Measurements from ENCODE around the gene ORAI3. TPM values are rescaled to one million over a fixed set of nuclear protein-coding genes. Genes with fewer than 3 reads are reported as not detected.
A peak's percentile ranks its signal among the peaks of the same experiment; 100 is the strongest.

Gene ORAI3
- total and polyA plus RNA-seq, 2 of the 13 experiments (the other 11 are each of a cell fraction or from before 2014, with no cell fraction given): 11.4 to 32.0 TPM

DNA sequence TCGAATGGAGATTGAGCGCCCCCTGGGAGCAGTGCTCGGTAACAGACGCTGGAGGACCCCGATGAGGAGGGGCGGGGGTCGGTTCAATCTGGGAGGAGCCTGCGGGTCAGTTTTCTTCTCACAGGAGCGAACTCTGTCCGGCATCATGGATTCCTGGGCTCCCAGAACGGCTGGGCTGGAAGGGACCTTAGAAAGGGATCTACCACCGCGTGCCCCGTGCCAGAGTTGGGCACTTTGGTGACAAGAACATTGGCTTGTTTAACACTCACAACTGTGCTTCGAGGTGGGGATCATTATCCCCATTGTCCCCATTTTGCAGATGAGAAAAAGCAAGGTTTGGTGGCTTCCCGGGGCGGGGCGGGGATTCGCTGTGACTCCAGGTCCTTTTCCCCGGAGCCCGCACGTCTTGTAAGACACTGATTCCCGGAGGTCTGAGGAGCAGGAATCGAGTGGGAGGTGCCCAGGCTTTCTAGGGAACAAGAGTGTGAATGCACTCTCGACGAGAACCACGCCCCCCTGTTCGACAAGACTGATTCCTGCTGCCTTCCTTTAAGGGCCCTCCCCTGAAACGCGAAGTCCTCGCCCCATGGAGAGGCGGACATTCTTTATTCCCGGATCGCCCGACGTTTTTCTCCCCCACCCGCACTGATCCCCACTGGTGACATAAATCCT is 27.0 kb upstream of the ORAI3 start (continued):
- TF ChIP-seq, protein P1, sequence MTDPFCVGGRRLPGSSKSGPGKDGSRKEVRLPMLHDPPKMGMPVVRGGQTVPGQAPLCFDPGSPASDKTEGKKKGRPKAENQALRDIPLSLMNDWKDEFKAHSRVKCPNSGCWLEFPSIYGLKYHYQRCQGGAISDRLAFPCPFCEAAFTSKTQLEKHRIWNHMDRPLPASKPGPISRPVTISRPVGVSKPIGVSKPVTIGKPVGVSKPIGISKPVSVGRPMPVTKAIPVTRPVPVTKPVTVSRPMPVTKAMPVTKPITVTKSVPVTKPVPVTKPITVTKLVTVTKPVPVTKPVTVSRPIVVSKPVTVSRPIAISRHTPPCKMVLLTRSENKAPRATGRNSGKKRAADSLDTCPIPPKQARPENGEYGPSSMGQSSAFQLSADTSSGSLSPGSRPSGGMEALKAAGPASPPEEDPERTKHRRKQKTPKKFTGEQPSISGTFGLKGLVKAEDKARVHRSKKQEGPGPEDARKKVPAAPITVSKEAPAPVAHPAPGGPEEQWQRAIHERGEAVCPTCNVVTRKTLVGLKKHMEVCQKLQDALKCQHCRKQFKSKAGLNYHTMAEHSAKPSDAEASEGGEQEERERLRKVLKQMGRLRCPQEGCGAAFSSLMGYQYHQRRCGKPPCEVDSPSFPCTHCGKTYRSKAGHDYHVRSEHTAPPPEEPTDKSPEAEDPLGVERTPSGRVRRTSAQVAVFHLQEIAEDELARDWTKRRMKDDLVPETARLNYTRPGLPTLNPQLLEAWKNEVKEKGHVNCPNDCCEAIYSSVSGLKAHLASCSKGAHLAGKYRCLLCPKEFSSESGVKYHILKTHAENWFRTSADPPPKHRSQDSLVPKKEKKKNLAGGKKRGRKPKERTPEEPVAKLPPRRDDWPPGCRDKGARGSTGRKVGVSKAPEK (CRISPR knock-in tag; IDR thresholded peaks at IDR 0.05; ENCODE audit: borderline replicate concordance): no peak
- TF ChIP-seq MIER3 (CRISPR knock-in tag; IDR thresholded peaks at IDR 0.05; ENCODE audit: borderline replicate concordance): no peak; the same call in 1 of the 2 replicates
- TF ChIP-seq, protein P2, sequence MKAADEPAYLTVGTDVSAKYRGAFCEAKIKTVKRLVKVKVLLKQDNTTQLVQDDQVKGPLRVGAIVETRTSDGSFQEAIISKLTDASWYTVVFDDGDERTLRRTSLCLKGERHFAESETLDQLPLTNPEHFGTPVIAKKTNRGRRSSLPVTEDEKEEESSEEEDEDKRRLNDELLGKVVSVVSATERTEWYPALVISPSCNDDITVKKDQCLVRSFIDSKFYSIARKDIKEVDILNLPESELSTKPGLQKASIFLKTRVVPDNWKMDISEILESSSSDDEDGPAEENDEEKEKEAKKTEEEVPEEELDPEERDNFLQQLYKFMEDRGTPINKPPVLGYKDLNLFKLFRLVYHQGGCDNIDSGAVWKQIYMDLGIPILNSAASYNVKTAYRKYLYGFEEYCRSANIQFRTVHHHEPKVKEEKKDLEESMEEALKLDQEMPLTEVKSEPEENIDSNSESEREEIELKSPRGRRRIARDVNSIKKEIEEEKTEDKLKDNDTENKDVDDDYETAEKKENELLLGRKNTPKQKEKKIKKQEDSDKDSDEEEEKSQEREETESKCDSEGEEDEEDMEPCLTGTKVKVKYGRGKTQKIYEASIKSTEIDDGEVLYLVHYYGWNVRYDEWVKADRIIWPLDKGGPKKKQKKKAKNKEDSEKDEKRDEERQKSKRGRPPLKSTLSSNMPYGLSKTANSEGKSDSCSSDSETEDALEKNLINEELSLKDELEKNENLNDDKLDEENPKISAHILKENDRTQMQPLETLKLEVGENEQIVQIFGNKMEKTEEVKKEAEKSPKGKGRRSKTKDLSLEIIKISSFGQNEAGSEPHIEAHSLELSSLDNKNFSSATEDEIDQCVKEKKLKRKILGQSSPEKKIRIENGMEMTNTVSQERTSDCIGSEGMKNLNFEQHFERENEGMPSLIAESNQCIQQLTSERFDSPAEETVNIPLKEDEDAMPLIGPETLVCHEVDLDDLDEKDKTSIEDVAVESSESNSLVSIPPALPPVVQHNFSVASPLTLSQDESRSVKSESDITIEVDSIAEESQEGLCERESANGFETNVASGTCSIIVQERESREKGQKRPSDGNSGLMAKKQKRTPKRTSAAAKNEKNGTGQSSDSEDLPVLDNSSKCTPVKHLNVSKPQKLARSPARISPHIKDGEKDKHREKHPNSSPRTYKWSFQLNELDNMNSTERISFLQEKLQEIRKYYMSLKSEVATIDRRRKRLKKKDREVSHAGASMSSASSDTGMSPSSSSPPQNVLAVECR (CRISPR knock-in tag; IDR thresholded peaks at IDR 0.05; ENCODE audit: borderline replicate concordance): no peak; the same call in none of the 2 replicates
- TF ChIP-seq RFX3 (CRISPR knock-in tag; IDR thresholded peaks at IDR 0.05): no peak
- TF ChIP-seq ZNF121 (CRISPR knock-in tag; IDR thresholded peaks at IDR 0.05): no peak; the same call in 1 of the 2 replicates
- peak; percentile 20 for TF ChIP-seq NRL (CRISPR knock-in tag; IDR thresholded peaks at IDR 0.05; ENCODE audit: borderline replicate concordance)
- TF ChIP-seq, protein P3, sequence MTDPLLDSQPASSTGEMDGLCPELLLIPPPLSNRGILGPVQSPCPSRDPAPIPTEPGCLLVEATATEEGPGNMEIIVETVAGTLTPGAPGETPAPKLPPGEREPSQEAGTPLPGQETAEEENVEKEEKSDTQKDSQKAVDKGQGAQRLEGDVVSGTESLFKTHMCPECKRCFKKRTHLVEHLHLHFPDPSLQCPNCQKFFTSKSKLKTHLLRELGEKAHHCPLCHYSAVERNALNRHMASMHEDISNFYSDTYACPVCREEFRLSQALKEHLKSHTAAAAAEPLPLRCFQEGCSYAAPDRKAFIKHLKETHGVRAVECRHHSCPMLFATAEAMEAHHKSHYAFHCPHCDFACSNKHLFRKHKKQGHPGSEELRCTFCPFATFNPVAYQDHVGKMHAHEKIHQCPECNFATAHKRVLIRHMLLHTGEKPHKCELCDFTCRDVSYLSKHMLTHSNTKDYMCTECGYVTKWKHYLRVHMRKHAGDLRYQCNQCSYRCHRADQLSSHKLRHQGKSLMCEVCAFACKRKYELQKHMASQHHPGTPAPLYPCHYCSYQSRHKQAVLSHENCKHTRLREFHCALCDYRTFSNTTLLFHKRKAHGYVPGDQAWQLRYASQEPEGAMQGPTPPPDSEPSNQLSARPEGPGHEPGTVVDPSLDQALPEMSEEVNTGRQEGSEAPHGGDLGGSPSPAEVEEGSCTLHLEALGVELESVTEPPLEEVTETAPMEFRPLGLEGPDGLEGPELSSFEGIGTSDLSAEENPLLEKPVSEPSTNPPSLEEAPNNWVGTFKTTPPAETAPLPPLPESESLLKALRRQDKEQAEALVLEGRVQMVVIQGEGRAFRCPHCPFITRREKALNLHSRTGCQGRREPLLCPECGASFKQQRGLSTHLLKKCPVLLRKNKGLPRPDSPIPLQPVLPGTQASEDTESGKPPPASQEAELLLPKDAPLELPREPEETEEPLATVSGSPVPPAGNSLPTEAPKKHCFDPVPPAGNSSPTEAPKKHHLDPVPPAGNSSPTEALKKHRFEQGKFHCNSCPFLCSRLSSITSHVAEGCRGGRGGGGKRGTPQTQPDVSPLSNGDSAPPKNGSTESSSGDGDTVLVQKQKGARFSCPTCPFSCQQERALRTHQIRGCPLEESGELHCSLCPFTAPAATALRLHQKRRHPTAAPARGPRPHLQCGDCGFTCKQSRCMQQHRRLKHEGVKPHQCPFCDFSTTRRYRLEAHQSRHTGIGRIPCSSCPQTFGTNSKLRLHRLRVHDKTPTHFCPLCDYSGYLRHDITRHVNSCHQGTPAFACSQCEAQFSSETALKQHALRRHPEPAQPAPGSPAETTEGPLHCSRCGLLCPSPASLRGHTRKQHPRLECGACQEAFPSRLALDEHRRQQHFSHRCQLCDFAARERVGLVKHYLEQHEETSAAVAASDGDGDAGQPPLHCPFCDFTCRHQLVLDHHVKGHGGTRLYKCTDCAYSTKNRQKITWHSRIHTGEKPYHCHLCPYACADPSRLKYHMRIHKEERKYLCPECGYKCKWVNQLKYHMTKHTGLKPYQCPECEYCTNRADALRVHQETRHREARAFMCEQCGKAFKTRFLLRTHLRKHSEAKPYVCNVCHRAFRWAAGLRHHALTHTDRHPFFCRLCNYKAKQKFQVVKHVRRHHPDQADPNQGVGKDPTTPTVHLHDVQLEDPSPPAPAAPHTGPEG (CRISPR knock-in tag; IDR thresholded peaks at IDR 0.05): no peak
- TF ChIP-seq, protein P4, sequence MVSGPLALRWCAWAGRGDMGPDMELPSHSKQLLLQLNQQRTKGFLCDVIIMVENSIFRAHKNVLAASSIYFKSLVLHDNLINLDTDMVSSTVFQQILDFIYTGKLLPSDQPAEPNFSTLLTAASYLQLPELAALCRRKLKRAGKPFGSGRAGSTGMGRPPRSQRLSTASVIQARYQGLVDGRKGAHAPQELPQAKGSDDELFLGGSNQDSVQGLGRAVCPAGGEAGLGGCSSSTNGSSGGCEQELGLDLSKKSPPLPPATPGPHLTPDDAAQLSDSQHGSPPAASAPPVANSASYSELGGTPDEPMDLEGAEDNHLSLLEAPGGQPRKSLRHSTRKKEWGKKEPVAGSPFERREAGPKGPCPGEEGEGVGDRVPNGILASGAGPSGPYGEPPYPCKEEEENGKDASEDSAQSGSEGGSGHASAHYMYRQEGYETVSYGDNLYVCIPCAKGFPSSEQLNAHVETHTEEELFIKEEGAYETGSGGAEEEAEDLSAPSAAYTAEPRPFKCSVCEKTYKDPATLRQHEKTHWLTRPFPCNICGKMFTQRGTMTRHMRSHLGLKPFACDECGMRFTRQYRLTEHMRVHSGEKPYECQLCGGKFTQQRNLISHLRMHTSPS (CRISPR knock-in tag; IDR thresholded peaks at IDR 0.05; ENCODE audit: low read depth): no peak; the same call in 1 of the 2 replicates
- TF ChIP-seq HNRNPLL (IDR thresholded peaks at IDR 0.05; ENCODE audit: low read depth, low read length, poor library complexity, severe bottlenecking): no peak
- TF ChIP-seq, protein P5, sequence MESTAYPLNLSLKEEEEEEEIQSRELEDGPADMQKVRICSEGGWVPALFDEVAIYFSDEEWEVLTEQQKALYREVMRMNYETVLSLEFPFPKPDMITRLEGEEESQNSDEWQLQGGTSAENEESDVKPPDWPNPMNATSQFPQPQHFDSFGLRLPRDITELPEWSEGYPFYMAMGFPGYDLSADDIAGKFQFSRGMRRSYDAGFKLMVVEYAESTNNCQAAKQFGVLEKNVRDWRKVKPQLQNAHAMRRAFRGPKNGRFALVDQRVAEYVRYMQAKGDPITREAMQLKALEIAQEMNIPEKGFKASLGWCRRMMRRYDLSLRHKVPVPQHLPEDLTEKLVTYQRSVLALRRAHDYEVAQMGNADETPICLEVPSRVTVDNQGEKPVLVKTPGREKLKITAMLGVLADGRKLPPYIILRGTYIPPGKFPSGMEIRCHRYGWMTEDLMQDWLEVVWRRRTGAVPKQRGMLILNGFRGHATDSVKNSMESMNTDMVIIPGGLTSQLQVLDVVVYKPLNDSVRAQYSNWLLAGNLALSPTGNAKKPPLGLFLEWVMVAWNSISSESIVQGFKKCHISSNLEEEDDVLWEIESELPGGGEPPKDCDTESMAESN (CRISPR knock-in tag; conservative IDR thresholded peaks at IDR 0.05): no peak; the same call in 1 of the 2 replicates
